H1 (cell line): ENCODE results near the gene CASZ1. TPM values are rescaled to one million over a fixed set of nuclear protein-coding genes. Genes with fewer than 3 reads are reported as not detected.
A peak's percentile ranks its signal among the peaks of the same experiment; 100 is the strongest.

Source experiments
- CTCF ChIA-PET: fragments of 300-600 bp; sonication (Branson Sonifier 250); formaldehyde crosslinking; loops from one replicate; lab custom pipeline; 2021; ENCODE audit not compliant: partially characterized antibody; lab: Charles Lee
- POLR2A ChIA-PET: fragments of 300-600 bp; sonication (Branson Sonifier 250); formaldehyde crosslinking; loops from one replicate; lab custom pipeline; 2021; ENCODE audit warnings: inconsistent platforms; ENCODE audit not compliant: partially characterized antibody; lab: Charles Lee
- DNase-seq, 2 experiments: peaks; one replicate each; pipeline versions ENCODE4 v3.0.0 to v3.0.0-alpha.2; 2010 to 2022; ENCODE audit warnings: low spot score in 2 of 2, low read depth in 1 of 2, mixed read lengths in 1 of 2
- FAIRE-seq: peaks from 2 replicates; lab custom pipeline; 2011; peaks lifted over from hg19 to GRCh38; lab: Jason Lieb, UNC
- H2AFZ ChIP-seq: 2 replicates; pipeline ENCODE4 v1.8.1; 2012; ENCODE audit warnings: low read length, inconsistent platforms
- H2AK5ac ChIP-seq: 2 replicates; pipeline ENCODE4 v1.6.1; 2013; ENCODE audit warnings: low read depth, low read length
- H2BK120ac ChIP-seq: replicated peaks from 2 replicates; pipeline ENCODE3; 2013; ENCODE audit warnings: low read depth, low read length, inconsistent platforms
- H2BK12ac ChIP-seq: 2 replicates; pipeline ENCODE4 v1.6.1; 2013; ENCODE audit warnings: low read depth, low read length
- H2BK15ac ChIP-seq: 2 replicates; pipeline ENCODE4 v1.6.1; 2013; ENCODE audit warnings: low read length
- H2BK20ac ChIP-seq: 2 replicates; pipeline ENCODE4 v1.6.1; 2013; ENCODE audit warnings: low read length
- H2BK5ac ChIP-seq: 2 replicates; pipeline ENCODE4 v1.6.1; 2013; ENCODE audit warnings: low read depth, low read length
- H3K14ac ChIP-seq: 2 replicates; pipeline ENCODE4 v1.6.1; 2013; ENCODE audit warnings: inconsistent platforms; ENCODE audit not compliant: insufficient read length
- H3K18ac ChIP-seq: 2 replicates; pipeline ENCODE4 v1.6.1; 2013; ENCODE audit warnings: low read length; ENCODE audit errors: extremely low read depth
- H3K23ac ChIP-seq: 2 replicates; pipeline ENCODE4 v1.6.1; 2013; ENCODE audit warnings: inconsistent platforms; ENCODE audit not compliant: insufficient read length
- H3K23me2 ChIP-seq: 2 replicates; pipeline ENCODE4 v1.6.1; 2013; ENCODE audit warnings: low read depth, low read length
- H3K27ac ChIP-seq: 2 replicates; pipeline ENCODE4 v1.6.1; 2011; ENCODE audit warnings: low read depth, low read length, inconsistent platforms
- H3K27me3 ChIP-seq, 4 experiments: replicated peaks in 1 of 4; 1 replicate in 1 of 4; 2 replicates in 3 of 4; pipeline versions ENCODE4 v1.6.1 to v1.8.1; 2011 to 2013; ENCODE audit warnings: low read length in 3 of 4, mild to moderate bottlenecking in 3 of 4, inconsistent platforms in 2 of 4, mixed read lengths in 2 of 4, moderate library complexity in 1 of 4; ENCODE audit not compliant: control insufficient read depth in 3 of 4, insufficient read depth in 3 of 4; ENCODE audit errors: extremely low read depth in 1 of 4
- H3K36me3 ChIP-seq, 4 experiments: 2 replicates each; pipeline versions ENCODE4 v1.6.1 to v1.8.1; 2011 to 2013; ENCODE audit warnings: mild to moderate bottlenecking in 4 of 4, low read length in 3 of 4, moderate library complexity in 2 of 4, control low read depth in 1 of 4, inconsistent platforms in 1 of 4; ENCODE audit not compliant: insufficient read depth in 4 of 4, control insufficient read depth in 2 of 4
- H3K4ac ChIP-seq: replicated peaks from 2 replicates; pipeline ENCODE3; 2013; ENCODE audit warnings: low read length, low read depth, mixed read lengths, inconsistent platforms; ENCODE audit not compliant: insufficient read length
- H3K4me1 ChIP-seq, 4 experiments: replicated peaks in 1 of 4; 1 replicate in 1 of 4; 2 replicates in 3 of 4; pipeline versions ENCODE4 v1.6.1 to v1.8.1; 2011 to 2013; ENCODE audit warnings: low read length in 3 of 4, inconsistent platforms in 2 of 4, mixed read lengths in 1 of 4; ENCODE audit not compliant: insufficient read depth in 4 of 4, control insufficient read depth in 3 of 4
- H3K4me2 ChIP-seq, 2 experiments: 2 replicates each; pipeline versions ENCODE4 v1.6.1 to v1.8.1; 2011 to 2013; ENCODE audit warnings: low read depth in 2 of 2, low read length in 2 of 2, control low read depth in 1 of 2, inconsistent platforms in 1 of 2, mild to moderate bottlenecking in 1 of 2; ENCODE audit not compliant: insufficient read depth in 1 of 2
- H3K4me3 ChIP-seq, 4 experiments: fragments of 200-600, 300-600 bp in 1 of 4; sonication (generic), shearing (Covaris generic), sonication (Bioruptor Twin) in 1 of 4; 2 replicates each; pipeline versions ENCODE4 v1.5.1 to v1.8.1; 2011 to 2016; ENCODE audit warnings: low read length in 4 of 4, low read depth in 3 of 4, control low read depth in 2 of 4, inconsistent platforms in 2 of 4, mild to moderate bottlenecking in 2 of 4, mixed read lengths in 1 of 4, moderate library complexity in 1 of 4; ENCODE audit not compliant: insufficient read depth in 2 of 4; ENCODE audit errors: extremely low read depth in 1 of 4
- H3K56ac ChIP-seq: replicated peaks from 2 replicates; pipeline ENCODE3; 2013; ENCODE audit warnings: low read depth, mild to moderate bottlenecking, mixed read lengths, low read length, inconsistent platforms; ENCODE audit not compliant: insufficient read length
- H3K79me1 ChIP-seq: 2 replicates; pipeline ENCODE4 v1.6.1; 2013; ENCODE audit warnings: low read depth, low read length, control low read depth
- H3K79me2 ChIP-seq, 2 experiments: 2 replicates each; pipeline versions ENCODE4 v1.6.1 to v1.8.1; 2012 to 2013; ENCODE audit warnings: low read length in 2 of 2, mild to moderate bottlenecking in 2 of 2, inconsistent platforms in 1 of 2; ENCODE audit not compliant: insufficient read depth in 2 of 2, control insufficient read depth in 1 of 2
- H3K9ac ChIP-seq, 4 experiments: replicated peaks in 1 of 4; 1 replicate in 1 of 4; 2 replicates in 3 of 4; pipeline versions ENCODE4 v1.6.1 to v1.8.1; 2011 to 2013; ENCODE audit warnings: low read depth in 3 of 4, low read length in 3 of 4, control low read depth in 2 of 4, mild to moderate bottlenecking in 2 of 4, moderate library complexity in 2 of 4, inconsistent platforms in 1 of 4; ENCODE audit errors: extremely low read depth in 1 of 4
- H3K9me3 ChIP-seq, 2 experiments: 2 replicates each; pipeline versions ENCODE4 v1.6.1 to v1.8.1; 2012 to 2013; ENCODE audit warnings: mild to moderate bottlenecking in 2 of 2, moderate library complexity in 2 of 2, control low read depth in 1 of 2, inconsistent platforms in 1 of 2, low read depth in 1 of 2, low read length in 1 of 2, mixed read lengths in 1 of 2; ENCODE audit not compliant: insufficient read depth in 2 of 2
- H4K20me1 ChIP-seq, 2 experiments: replicated peaks in 1 of 2; 2 replicates each; pipeline versions ENCODE3 to v1.8.1; 2011 to 2013; ENCODE audit warnings: inconsistent platforms in 2 of 2, low read length in 2 of 2, mild to moderate bottlenecking in 1 of 2; ENCODE audit not compliant: insufficient read depth in 2 of 2, control insufficient read depth in 1 of 2
- H4K5ac ChIP-seq: 2 replicates; pipeline ENCODE4 v1.6.1; 2013; ENCODE audit warnings: low read length, low read depth, mixed read lengths, inconsistent platforms; ENCODE audit not compliant: insufficient read length
- H4K8ac ChIP-seq: 2 replicates; pipeline ENCODE4 v1.8.0; 2013; ENCODE audit warnings: mild to moderate bottlenecking, moderate library complexity, low read length, inconsistent platforms; ENCODE audit not compliant: insufficient read depth; ENCODE audit errors: extremely low read depth
- H4K91ac ChIP-seq: replicated peaks from 2 replicates; pipeline ENCODE3; 2013; ENCODE audit warnings: low read length, mixed read lengths, inconsistent platforms; ENCODE audit not compliant: insufficient read length
- CEBPB ChIP-seq: IDR thresholded peaks from 2 replicates; pipeline ENCODE4 v1.6.1; 2012; ENCODE audit warnings: low read depth, low read length
- FOSL1 ChIP-seq: IDR thresholded peaks from 2 replicates; pipeline ENCODE4 v1.6.1; 2011; ENCODE audit warnings: mild to moderate bottlenecking, low read depth, low read length, moderate library complexity; ENCODE audit not compliant: insufficient read depth
- GTF2F1 ChIP-seq: IDR thresholded peaks from 2 replicates; pipeline ENCODE4 v1.6.1; 2012; ENCODE audit warnings: low read depth, low read length, improper control_type of control experiment, borderline replicate concordance
- HDAC2 ChIP-seq, 2 experiments: fragments of 300-600 bp in 1 of 2; sonication (generic) in 1 of 2; IDR thresholded peaks; 2 replicates each; pipeline ENCODE4 v1.6.1; 2011 to 2012; ENCODE audit warnings: low read depth in 2 of 2, low read length in 2 of 2, mild to moderate bottlenecking in 2 of 2, moderate library complexity in 2 of 2, borderline replicate concordance in 1 of 2, inconsistent platforms in 1 of 2
- HDAC6 ChIP-seq: IDR thresholded peaks from one replicate; pipeline ENCODE4 v1.7.1; 2012; ENCODE audit warnings: low read depth, mild to moderate bottlenecking, inconsistent platforms, low read length, moderate library complexity
- KDM4A ChIP-seq: IDR thresholded peaks from one replicate; pipeline ENCODE4 v1.7.1; 2012; ENCODE audit warnings: low read depth, mild to moderate bottlenecking, moderate library complexity, low read length, inconsistent platforms; ENCODE audit not compliant: severe bottlenecking
- MAFK ChIP-seq: IDR thresholded peaks from 2 replicates; pipeline ENCODE4 v1.6.1; 2012; ENCODE audit warnings: low read depth, mild to moderate bottlenecking, improper control_type of control experiment, low read length
- POU5F1 ChIP-seq: IDR thresholded peaks from 2 replicates; pipeline ENCODE4 v1.6.1; 2011; ENCODE audit warnings: low read depth, mild to moderate bottlenecking, low read length, moderate library complexity
- RAD21 ChIP-seq, 2 experiments: IDR thresholded peaks in 1 of 2; conservative IDR thresholded peaks in 1 of 2; 2 replicates each; pipeline ENCODE4 v1.6.1; 2011; ENCODE audit warnings: low read depth in 2 of 2, low read length in 2 of 2, improper control_type of control experiment in 1 of 2, inconsistent platforms in 1 of 2, mild to moderate bottlenecking in 1 of 2, moderate library complexity in 1 of 2
- SAP30 ChIP-seq: fragments of 300-600 bp; sonication (generic); IDR thresholded peaks from 2 replicates; pipeline ENCODE4 v1.7.1; 2012; ENCODE audit warnings: low read length, moderate library complexity, mild to moderate bottlenecking, inconsistent platforms; ENCODE audit not compliant: insufficient read depth, insufficient replicate concordance
- SIX5 ChIP-seq: IDR thresholded peaks from 2 replicates; pipeline ENCODE4 v1.6.1; 2011; ENCODE audit warnings: mild to moderate bottlenecking, low read depth, low read length
- SP1 ChIP-seq: IDR thresholded peaks from 2 replicates; pipeline ENCODE4 v1.6.1; 2011; ENCODE audit warnings: low read depth, low read length
- WGBS, 2 experiments: shearing (Covaris generic) in 1 of 2; methylation state at CpG; one replicate each; pipeline versions ENCODE4 v1.1.6 to v1.1.7; 2013 to 2015; ENCODE audit warnings: low lambda C conversion rate in 2 of 2, mixed read lengths in 2 of 2, inconsistent platforms in 1 of 2, low coverage in 1 of 2, missing lambda C conversion rate in 1 of 2; ENCODE audit not compliant: insufficient replicate concordance in 2 of 2, insufficient coverage in 1 of 2, insufficient read length in 1 of 2; ENCODE audit errors: extremely low coverage in 1 of 2, missing lambda C conversion rate in 1 of 2; 5-methylcytosine and 5-hydroxymethylcytosine counted together
- polyA plus RNA-seq, 7 experiments: library from polyadenylated mRNA; depleted of rRNA in 3 of 7; stranded (reverse) in 5 of 7; unstranded in 2 of 7; fragments of >200 nt in 5 of 7; fragments of 200-250 nt in 2 of 7; gene quantifications; 1 replicate in 5 of 7; 2 replicates in 1 of 7; 4 replicates in 1 of 7; pipeline versions ENCODE4 v1.2.1 to v1.2.3, GENCODE V29; 2011 to 2013; ENCODE audit warnings: missing spikeins in 2 of 7, mixed read lengths in 2 of 7
- total RNA-seq: library from RNA; stranded (reverse); fragmentation: NEBNext Ultra II Directional; extraction: Animal tissue kit (Norgen Biotek cat#: 25700); gene quantifications from 2 replicates; pipeline ENCODE4 v1.2.1, GENCODE V29; 2021
- TF ChIP-seq, protein P1 (sequence below): IDR thresholded peaks from 2 replicates; pipeline ENCODE4 v1.6.1; 2011; ENCODE audit warnings: low read depth, mild to moderate bottlenecking, low read length; ENCODE audit not compliant: insufficient read depth

CASZ1 gene
- total and polyA plus RNA-seq, 2 of the 8 experiments (the other 6 are each of a cell fraction or from before 2014, with no cell fraction given), result 4.4 to 7.7 TPM

GRCh38 chr1:10625076-10625475 is 171.4 kb downstream of the CASZ1 start:
- Histone ChIP-seq H3K23me2 (no peaks in the 10 kb centered on the region; the same call in 1 of the 2 replicates), H3K36me3 (no peaks in the 10 kb centered on the region; a peak in 2 of 8 replicates), H2BK12ac (no peak overlapping the region), H3K9me3 (no peaks in the 10 kb centered on the region), H3K56ac (no peak overlapping the region), H3K79me1 (no peaks in the 10 kb centered on the region), H2AFZ (no peak overlapping the region), H3K27ac (no peak overlapping the region), H3K79me2 (no peaks in the 10 kb centered on the region), H2BK120ac (no peak overlapping the region), H3K4ac (no peak overlapping the region), H3K4me1 (0 out of 7 replicates have a peak, but pooled peaks cover 0 to 2% (median 0%) of the 10 kb centered on the region in 4 experiments), H3K18ac (no peak overlapping the region), H2BK20ac (no peak overlapping the region), H4K20me1 (no peaks in the 10 kb centered on the region), H2BK15ac (no peak overlapping the region), H3K23ac (no peak overlapping the region), H2AK5ac (no peak overlapping the region), H3K9ac (no peak overlapping the region), H4K91ac (no peak overlapping the region), H4K5ac (no peak overlapping the region), H2BK5ac (no peak overlapping the region), H3K4me3 (no peak overlapping the region), H4K8ac (0 out of 2 replicates have a peak overlapping the region, but pooled peaks have one; percentile 36), H3K4me2 (no peak overlapping the region), H3K27me3 (no peaks in the 10 kb centered on the region), H3K14ac (no peak overlapping the region)
- FAIRE-seq (no peak), DNase-seq (no peak)
- ChIA-PET POLR2A (no interaction called here), CTCF (interaction anchor here (0.8 to 2.9 kb wide), 5 partner anchors 14 to 118 kb away, joined by 3 to 9 read pairs (median 3); no protein-coding TSS in a partner anchor)
- 93% methylated on average over 9 of the region's 9 CpGs; no CpG with 5 or more reads in 1 of the 2 experiments for WGBS, 2 experiments
- TF ChIP-seq FOSL1 (no peak), CEBPB (no peak), SP1 (no peak), HDAC6 (no peak), HDAC2 (IDR thresholded peaks at IDR 0.05; ENCODE audit: borderline replicate concordance in 1 of 2, low read depth in 2 of 2, low read length in 2 of 2) (no peak), RAD21 (IDR thresholded peaks at IDR 0.05 in 1 of 2, conservative IDR thresholded peaks at IDR 0.05 in 1 of 2; ENCODE audit: low read depth in 2 of 2, low read length in 2 of 2) (no peak), SIX5 (no peak), POU5F1 (no peak), KDM4A (no peak), MAFK (no peak), GTF2F1 (no peak), SAP30 (no peak)
- TF ChIP-seq, protein P1, sequence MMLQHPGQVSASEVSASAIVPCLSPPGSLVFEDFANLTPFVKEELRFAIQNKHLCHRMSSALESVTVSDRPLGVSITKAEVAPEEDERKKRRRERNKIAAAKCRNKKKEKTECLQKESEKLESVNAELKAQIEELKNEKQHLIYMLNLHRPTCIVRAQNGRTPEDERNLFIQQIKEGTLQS, result no peak
